GM12874 (cell line): Measurements from ENCODE around the gene BGN.

Experiments
- CTCF ChIP-seq: IDR thresholded peaks from 2 replicates; pipeline ENCODE4 v1.5.1; 2011; ENCODE audit warnings: low read depth, mild to moderate bottlenecking, control low read depth, low read length, moderate library complexity; ENCODE audit not compliant: insufficient read depth

Gene BGN

GRCh38 chrX:153477364-153477857 is 17.4 kb upstream of the BGN start:
- no peak for TF ChIP-seq CTCF

- TF ChIP-seq CTCF = no peak
Observed at GRCh38 chrX:153477901-153478300, 16.9 kb upstream of the BGN start.

GRCh38 chrX:153478746-153479145 is 16.0 kb upstream of the BGN start:
- TF ChIP-seq CTCF = no peak

GRCh38 chrX:153481043-153481442 is 13.7 kb upstream of the BGN start:
- TF ChIP-seq CTCF = no peak

GRCh38 chrX:153482376-153483015 is 12.3 kb upstream of the BGN start:
- no peak for TF ChIP-seq CTCF

GRCh38 chrX:153485396-153486080 is 9.2 kb upstream of the BGN start:
- no peak for TF ChIP-seq CTCF

- no peak for TF ChIP-seq CTCF
Observed at GRCh38 chrX:153486171-153486570, 8.6 kb upstream of the BGN start.
